GM21367 (cell line): Measurements from ENCODE around the gene SMR3A.
A peak's percentile ranks its signal among the peaks of the same experiment; 100 is the strongest.

ENCODE experiments used
- ATAC-seq: cut with Tn5 transposase; IDR thresholded peaks from one replicate; pipeline ENCODE4 v1.9.1; 2021; ENCODE audit not compliant: unreplicated experiment

The SMR3A gene

DNA sequence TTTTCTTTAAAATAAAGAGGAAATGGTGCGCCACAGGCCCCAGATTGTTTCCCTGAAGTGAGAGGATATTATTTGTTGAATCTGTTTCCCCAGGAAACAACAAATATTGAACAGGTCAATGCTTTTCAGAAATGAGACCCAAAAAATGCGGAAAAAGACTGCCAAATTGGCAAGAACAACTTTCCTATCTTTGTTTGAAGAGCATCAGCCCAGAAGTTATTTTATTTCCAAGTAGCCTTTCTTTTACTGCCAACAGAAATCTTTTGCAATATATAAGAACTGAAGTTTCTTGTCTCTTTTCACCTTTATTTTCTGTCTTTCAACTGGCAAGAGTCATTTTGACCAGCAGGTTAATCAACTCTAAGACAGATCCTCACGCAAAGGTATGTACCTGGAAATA lies at the start of gene SMR3A:
TSS of gene SMR3A (plus strand) at position 301 of the 400 bp plus-strand sequence. CDS start 1,356 bp downstream, outside the sequence.
- no peak for ATAC-seq

GRCh38 chr4:70313736-70314135 lies 46.8 kb upstream of the SMR3A start:
- no peak for ATAC-seq

DNA sequence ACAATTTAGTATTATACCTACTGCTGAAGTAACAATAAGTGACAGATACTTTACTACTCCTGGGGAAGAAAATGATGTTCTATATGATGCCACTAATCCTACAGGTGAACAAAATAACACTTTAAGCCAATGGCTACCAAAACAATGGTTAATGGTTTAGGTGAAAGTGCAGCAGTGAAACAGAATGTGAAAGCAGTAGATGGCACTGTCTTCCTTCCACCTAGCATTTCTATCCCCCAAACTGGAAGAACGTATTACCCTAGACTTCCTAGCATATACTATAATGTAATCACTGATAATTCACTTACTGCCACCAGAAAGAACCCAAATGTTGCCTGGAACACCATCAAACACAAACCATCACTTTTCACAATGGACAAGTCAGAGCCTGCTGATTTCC lies 44.6 kb upstream of the SMR3A start:
- peak; percentile 80 for ATAC-seq

DNA sequence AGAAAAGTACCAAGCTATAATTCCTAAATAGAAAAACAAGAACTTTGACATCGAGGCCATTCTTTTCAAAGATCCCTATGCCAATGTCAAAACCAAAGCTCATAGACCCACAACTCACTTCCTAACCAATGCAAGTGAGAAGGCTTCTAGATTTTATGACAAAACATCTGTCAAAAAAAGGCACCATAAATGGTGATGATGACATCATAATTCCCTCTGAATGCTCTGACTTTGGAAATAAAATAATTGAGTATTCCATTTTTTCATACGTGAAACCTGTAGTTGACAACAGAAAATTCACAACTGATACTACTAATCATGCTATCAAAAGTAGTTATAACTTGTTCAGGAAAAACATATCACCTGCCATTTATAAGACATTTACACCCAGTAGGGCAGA lies 34.5 kb upstream of the SMR3A start:
- no peak for ATAC-seq

DNA sequence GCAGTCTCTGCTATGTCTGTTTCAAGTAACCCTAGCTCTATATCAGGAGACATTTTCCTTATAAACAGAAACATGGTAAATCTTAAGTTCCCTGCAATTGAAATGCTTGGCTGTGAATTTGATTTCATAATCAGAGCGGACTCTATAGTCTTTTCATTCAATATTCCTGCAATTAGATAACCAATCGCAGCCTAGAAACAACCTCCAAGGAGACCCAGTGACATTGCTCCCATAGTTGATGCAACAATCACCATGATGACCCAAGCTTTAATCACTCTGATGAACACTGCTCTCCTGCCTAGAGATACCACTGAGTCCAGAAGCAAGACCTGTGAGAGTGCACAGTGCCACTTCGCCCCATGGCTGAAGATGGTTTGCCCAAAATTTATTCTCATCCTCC lies 25.9 kb upstream of the SMR3A start, which contains the start of gene CABS1:
TSS of gene CABS1 (plus strand) at position 301 of the 400 bp plus-strand sequence. CDS start at position 360, 59 bp downstream.
- no peak for ATAC-seq

DNA sequence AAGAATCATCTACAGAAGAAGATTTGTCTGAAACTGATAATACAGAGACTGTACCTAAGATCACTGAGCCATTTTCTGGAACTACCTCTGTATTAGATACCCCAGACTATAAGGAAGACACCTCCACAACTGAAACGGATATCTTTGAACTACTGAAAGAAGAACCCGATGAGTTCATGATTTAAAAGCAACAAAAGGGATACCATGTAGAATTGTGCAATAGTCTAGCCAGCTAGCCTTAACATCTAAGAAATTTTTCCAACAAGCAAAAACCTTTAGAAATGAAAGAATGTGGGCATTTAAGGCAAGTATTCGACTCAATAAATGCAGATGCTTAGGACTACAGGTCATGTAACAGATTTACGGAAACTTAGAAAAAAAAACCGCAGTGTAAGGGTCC lies 24.5 kb upstream of the SMR3A start:
- no peak for ATAC-seq

DNA sequence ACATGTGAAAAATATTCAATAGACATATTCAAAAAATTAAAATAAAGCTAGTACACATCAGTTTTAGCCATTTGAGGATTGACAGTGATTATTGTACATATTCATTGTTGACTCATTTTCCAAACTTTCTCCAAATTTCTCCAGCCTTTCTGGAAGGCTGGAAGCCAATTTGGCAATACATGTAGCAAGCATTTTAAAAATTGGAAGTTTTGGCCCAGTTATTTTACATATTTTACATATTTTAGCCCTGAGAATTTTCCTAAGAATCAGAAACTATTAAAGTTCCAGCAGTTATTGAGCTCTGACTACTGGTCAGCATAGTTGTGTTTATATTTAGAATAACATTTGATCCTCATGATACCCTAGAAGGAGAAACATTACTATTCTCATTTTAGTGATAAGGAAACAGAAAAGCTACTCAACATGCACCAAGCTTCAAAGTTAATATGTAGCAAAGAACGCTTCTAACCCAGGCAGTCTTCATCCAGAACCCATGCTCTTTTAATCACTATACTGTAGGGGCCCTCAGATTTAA lies 22.6 kb upstream of the SMR3A start:
- ATAC-seq, result no peak

- ATAC-seq, result no peak
These were observed 4.4 kb upstream of the SMR3A start for GRCh38 chr4:70356185-70356584.

DNA sequence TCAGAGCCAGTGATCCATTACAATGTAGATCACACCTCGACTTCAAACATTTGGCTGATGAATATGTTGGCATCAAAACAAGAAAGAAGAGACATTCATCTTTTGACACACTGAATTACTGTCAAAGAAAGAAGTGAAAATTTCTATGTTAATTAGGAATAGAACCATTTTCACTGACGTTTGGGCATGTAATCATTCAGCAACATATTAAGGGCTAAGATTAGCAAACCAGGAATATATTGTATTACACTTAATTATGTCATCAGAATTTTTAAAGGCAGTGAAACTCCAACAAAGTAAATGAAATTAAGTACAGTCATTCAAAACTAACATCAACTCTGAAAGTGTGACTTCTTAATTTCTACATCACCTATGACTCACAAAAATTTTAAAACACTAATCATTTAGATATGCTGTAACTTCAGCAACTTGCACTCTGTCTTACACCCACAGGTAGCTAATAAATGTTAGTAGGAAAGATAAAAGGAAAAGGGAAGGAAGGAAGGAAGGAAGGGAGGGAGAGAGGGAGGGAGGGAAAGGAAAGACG lies 1.4 kb upstream of the SMR3A start:
- no peak for ATAC-seq

DNA sequence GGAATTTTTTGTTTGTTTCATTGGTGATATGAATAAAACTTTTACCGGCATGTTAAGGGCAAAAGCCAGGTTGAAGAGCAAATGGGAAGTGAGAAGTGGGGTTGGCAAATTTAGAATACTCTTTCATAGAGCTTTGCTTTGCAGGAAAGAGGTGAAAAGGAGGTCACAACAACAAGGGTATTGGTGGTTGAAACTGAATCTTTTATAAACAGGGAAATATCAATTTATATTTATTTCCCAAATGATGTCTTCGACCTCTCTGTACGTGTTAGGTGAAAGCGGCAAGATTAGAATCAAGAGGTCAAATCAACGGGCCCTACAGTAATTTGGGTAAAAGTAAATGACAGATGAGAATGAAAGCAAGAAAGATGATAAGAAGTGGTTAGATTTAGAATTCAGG lies 3.4 kb downstream of the SMR3A start:
- peak; percentile 47 for ATAC-seq

DNA sequence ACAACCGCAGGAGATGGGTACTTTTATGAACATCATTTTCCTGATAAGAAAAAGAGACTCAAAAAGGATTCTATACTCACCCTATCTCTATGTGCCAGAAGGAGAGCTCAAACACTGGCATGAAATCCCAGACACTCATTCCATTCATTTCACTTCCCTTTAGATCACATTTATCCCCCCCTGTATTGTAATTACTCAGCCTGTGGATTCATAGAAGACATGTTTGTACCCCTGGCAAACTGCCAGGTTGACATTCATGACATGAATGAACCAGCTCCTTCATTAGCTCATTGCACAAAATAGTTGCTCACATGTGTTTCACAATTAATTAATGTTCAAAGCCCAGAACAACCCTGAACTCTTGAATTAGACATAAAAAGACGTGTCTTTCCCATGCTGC lies 4.9 kb downstream of the SMR3A start:
- ATAC-seq, result no peak

DNA sequence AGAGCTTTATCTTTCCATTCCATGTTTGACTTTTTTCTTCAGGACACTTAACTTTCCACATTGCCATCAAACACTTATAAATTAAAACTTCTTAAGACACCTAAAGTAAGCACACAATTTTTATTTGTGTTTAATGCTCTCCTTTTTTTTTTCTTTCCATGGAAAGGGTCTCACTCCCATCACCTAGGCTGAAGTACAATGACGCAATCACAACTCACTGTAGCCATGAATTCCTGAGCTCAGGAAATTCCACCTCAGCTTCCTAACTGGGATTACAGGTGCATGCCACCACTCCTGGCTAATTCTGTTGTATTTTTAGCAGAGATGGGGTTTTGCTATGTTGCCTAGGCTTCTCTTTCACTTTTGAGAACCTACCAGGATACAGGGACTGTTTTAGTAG lies 7.3 kb downstream of the SMR3A start:
- ATAC-seq, result no peak

GRCh38 chr4:70371987-70372386 lies 11.4 kb downstream of the SMR3A start:
- no peak for ATAC-seq

DNA sequence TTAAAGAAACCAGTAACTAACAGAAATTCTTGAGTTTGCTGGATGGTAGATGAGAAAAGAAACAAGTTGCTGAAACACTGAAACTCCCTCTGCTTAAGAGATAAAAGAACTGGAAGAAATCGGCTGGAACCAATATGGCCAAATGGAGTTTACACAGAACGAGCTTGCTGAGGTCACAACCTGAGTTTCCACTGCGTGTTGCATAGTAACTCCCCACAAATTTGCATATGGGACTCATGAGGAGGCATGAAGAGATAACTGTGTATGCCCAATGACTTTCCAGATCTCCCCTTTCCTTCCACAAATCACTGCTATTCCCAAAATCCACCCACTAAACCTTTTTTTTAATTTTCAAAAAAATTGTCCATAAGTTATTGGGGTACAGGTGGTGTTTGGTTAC lies 12.2 kb downstream of the SMR3A start:
- ATAC-seq, result no peak

DNA sequence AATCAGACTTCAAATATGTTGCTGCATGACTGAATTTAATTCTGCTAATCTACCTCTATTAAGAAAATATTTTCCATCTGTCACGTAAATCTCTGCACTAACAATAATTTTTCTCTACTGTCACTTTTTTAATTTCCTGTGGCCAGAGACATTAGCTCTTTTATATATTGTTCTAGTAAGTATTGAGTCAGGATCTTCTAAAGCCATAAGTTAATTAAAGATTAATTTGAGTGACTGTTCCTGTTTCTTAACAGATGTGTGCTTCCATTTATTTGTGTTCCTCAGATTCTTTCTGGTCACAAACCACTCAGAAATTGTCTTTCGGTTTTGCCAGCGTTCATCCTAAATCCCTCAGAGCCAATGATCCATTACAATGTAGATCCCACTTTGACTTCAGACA lies 20.0 kb downstream of the SMR3A start:
- ATAC-seq, result no peak

DNA sequence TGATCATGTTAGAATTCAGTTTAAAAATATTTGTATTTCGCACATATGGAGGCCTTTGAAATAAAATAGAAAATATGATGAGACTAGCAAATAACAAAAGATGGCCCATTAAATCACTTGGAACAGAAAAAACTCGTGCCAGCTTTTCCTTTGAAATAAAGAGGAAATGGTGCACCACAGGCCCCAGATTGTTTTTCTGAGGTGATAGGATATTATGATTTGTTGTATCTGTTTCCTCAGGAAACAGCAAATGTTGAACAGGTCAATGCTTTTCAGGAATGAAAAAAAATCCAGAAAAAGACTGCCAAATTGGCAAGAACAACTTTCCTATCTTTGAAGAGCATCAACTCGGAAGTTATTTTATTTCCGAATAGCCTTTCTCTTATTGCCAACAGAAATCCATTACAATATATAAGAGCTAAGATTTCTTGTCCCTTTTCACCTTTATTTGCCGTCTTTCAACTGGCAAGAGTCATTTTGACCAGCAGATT lies 22.2 kb downstream of the SMR3A start, which contains the start of gene SMR3B:
TSS of gene SMR3B (plus strand) at position 441 of the 491 bp plus-strand sequence. CDS start 1,380 bp downstream, outside the sequence.
- no peak for ATAC-seq

GRCh38 chr4:70392057-70392776 lies 31.7 kb downstream of the SMR3A start:
- peak; percentile 44 for ATAC-seq

DNA sequence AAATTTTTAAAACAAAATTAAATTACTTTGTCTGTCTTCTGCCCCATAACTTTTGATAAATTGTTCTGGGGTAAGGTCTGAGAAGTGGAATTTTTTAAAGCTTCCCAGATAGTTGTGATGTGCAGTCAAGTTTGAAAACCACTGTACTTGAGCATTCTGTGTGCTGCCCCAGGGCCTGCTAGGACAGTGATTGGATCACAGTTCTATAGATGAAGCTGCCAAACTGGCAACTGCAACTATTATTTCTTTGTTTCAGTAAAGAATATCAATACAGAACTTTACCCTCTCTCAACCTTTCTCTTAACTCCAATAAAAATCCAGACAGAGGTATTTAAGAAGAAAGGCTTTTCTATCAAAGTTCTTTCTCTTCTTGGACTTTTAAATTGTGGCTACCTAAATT lies 37.0 kb downstream of the SMR3A start, which contains the start of gene OPRPN:
TSS of gene OPRPN (plus strand) at position 361 of the 400 bp plus-strand sequence. CDS start 1,346 bp downstream, outside the sequence.
- ATAC-seq, result no peak

DNA sequence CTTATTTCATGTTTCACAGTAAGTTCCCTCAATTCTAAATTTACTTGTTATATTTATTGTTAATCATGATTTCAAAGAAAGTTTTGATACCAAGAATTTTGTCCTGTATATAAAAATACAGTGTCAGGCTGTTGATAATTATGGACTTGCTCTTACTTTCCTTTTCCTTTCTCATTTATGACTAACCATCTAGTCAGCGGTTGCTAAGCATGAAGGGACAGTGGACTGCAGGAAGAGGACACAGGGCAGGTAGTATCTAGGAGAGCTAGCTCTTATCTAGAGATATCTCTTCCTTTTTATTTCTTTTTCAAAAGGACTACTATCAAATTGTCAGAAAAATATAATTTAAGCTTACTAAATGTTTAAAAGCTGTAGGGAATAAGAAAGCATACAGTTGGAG lies 38.8 kb downstream of the SMR3A start:
- no peak for ATAC-seq

GRCh38 chr4:70402762-70403161 lies 42.2 kb downstream of the SMR3A start:
- peak; percentile 56 for ATAC-seq

- ATAC-seq, result no peak
These were observed 45.2 kb downstream of the SMR3A start for GRCh38 chr4:70405765-70406164.
